Right hindlimb (tissue), 1 donor: ENCODE results near the gene TRNT1.

ENCODE experiments used
- DNase-seq: peaks from one replicate; pipeline ENCODE4 v3.0.0-alpha.2; 2018

Gene TRNT1

GRCh38 chr3:3126477-3127431 lies at the start of gene TRNT1:
Gene TRNT1 (plus strand): TSS chr3:3126940. CDS start chr3:3129041, 2,101 bp downstream.
- peak; percentile 96 for DNase-seq

GRCh38 chr3:3080309-3080708 lies 46.4 kb upstream of the TRNT1 start:
- DNase-seq = no peak

GRCh38 chr3:3081381-3082233 lies 45.1 kb upstream of the TRNT1 start:
- no peak for DNase-seq

- no peak for DNase-seq
Measured at GRCh38 chr3:3082234-3082924, 44.4 kb upstream of the TRNT1 start.

GRCh38 chr3:3084890-3085289 lies 41.9 kb upstream of the TRNT1 start:
- DNase-seq = no peak

- no peak for DNase-seq
Measured at GRCh38 chr3:3085782-3086181, 41.0 kb upstream of the TRNT1 start.

- DNase-seq = no peak
Measured at GRCh38 chr3:3086239-3086638, 40.5 kb upstream of the TRNT1 start.

GRCh38 chr3:3087279-3087678 lies 39.5 kb upstream of the TRNT1 start:
- no peak for DNase-seq

GRCh38 chr3:3087716-3088465 lies 38.8 kb upstream of the TRNT1 start:
- no peak for DNase-seq

GRCh38 chr3:3089017-3089416 lies 37.7 kb upstream of the TRNT1 start:
- no peak for DNase-seq

- DNase-seq = no peak
Measured at GRCh38 chr3:3097958-3098357, 28.8 kb upstream of the TRNT1 start.

- DNase-seq = no peak
Measured at GRCh38 chr3:3101660-3102458, 24.9 kb upstream of the TRNT1 start.

- DNase-seq = no peak
Measured at GRCh38 chr3:3102751-3103150, 24.0 kb upstream of the TRNT1 start.

GRCh38 chr3:3105246-3105645 lies 21.5 kb upstream of the TRNT1 start:
- no peak for DNase-seq

- DNase-seq = no peak
Measured at GRCh38 chr3:3105815-3106214, 20.9 kb upstream of the TRNT1 start.

GRCh38 chr3:3107181-3107580 lies 19.6 kb upstream of the TRNT1 start:
- no peak for DNase-seq

GRCh38 chr3:3107858-3108257 lies 18.9 kb upstream of the TRNT1 start:
- DNase-seq = no peak

- DNase-seq = no peak
Measured at GRCh38 chr3:3109407-3110298, 17.1 kb upstream of the TRNT1 start.

- no peak for DNase-seq
Measured at GRCh38 chr3:3110299-3110630, 16.5 kb upstream of the TRNT1 start, which contains the start of gene IL5RA. Gene IL5RA (minus strand): TSS chr3:3110374. CDS start chr3:3104984, 5,390 bp downstream.

GRCh38 chr3:3110749-3111361 lies 15.9 kb upstream of the TRNT1 start:
- no peak for DNase-seq
